ENCODE measurements around the gene MACIR.

GRCh38 chr5:103235891-103236290, 22.7 kb upstream of the MACIR start:
- TF ChIP-seq CTCF (IDR thresholded peaks at IDR 0.05), result no peak
- TF ChIP-seq POLR2A (IDR thresholded peaks at IDR 0.05), result no peak
- TF ChIP-seq EP300 (IDR thresholded peaks at IDR 0.05), result no peak
